ENCODE results near the gene WDR7.

GRCh38 chr18:57009844-57010243 is 358.7 kb downstream of the WDR7 start:
- TF ChIP-seq CTCF (IDR thresholded peaks at IDR 0.05; ENCODE audit: poor library complexity) (no peak), EZH2 (IDR thresholded peaks at IDR 0.05; ENCODE audit: borderline replicate concordance) (no peak), EZH2phosphoT487 (IDR thresholded peaks at IDR 0.05; ENCODE audit: low read depth, severe bottlenecking, unreplicated experiment) (no peak)
